Loucy (cell line): ENCODE data around the gene FOXP3.

Source experiments
- H2AFZ ChIP-seq: fragments of 200-600 bp; sonication (generic); 2 replicates; pipeline ENCODE4 v1.6.0; 2016; ENCODE audit warnings: antibody characterized with exemption, mild to moderate bottlenecking, low read length, moderate library complexity
- H3F3A ChIP-seq: fragments of 200-600 bp; 2 replicates; pipeline ENCODE4 v1.6.0; 2016; ENCODE audit warnings: antibody characterized with exemption, low read depth, mild to moderate bottlenecking
- H3K27me3 ChIP-seq: fragments of 200-600 bp; sonication (generic); 2 replicates; pipeline ENCODE4 v1.6.1; 2014; ENCODE audit warnings: low read length, mild to moderate bottlenecking; ENCODE audit not compliant: insufficient read depth, poor library complexity, severe bottlenecking
- H3K36me3 ChIP-seq: fragments of 200-600 bp; sonication (generic); 2 replicates; pipeline ENCODE4 v1.6.1; 2016; ENCODE audit warnings: low read length; ENCODE audit not compliant: insufficient read depth
- H3K4me1 ChIP-seq: fragments of 200-600 bp; sonication (generic); 2 replicates; pipeline ENCODE4 v1.5.1; 2014; ENCODE audit warnings: low read length, mild to moderate bottlenecking; ENCODE audit not compliant: insufficient read depth, poor library complexity, severe bottlenecking
- H3K4me2 ChIP-seq: fragments of 200-600 bp; sonication (generic); 2 replicates; pipeline ENCODE4 v1.6.0; 2014; ENCODE audit warnings: antibody characterized with exemption, low read length, low read depth, mild to moderate bottlenecking; ENCODE audit not compliant: poor library complexity, severe bottlenecking
- H3K4me3 ChIP-seq: fragments of 200-600 bp; sonication (generic); 2 replicates; pipeline ENCODE4 v1.5.1; 2014; ENCODE audit warnings: low read length, mild to moderate bottlenecking, mixed read lengths; ENCODE audit not compliant: poor library complexity, severe bottlenecking
- H3K79me2 ChIP-seq: fragments of 200-600 bp; sonication (generic); 2 replicates; pipeline ENCODE4 v1.6.1; 2014; ENCODE audit warnings: low read length; ENCODE audit not compliant: insufficient read depth
- H3K9ac ChIP-seq: fragments of 200-600 bp; sonication (generic); 2 replicates; pipeline ENCODE4 v1.6.0; 2014; ENCODE audit warnings: mild to moderate bottlenecking, low read depth, low read length, moderate library complexity; ENCODE audit not compliant: poor library complexity, severe bottlenecking
- H3K9me2 ChIP-seq: fragments of 200-600 bp; sonication (generic); replicated peaks from 2 replicates; pipeline ENCODE4 v1.6.1; 2016; ENCODE audit warnings: low read depth, low read length, mixed read lengths
- H3K9me3 ChIP-seq: fragments of 200-600 bp; sonication (generic); 2 replicates; pipeline ENCODE4 v1.6.1; 2014; ENCODE audit warnings: mild to moderate bottlenecking, antibody characterized with exemption, low read length, low read depth; ENCODE audit not compliant: insufficient read depth
- H4K20me1 ChIP-seq: fragments of 200-600 bp; sonication (generic); 2 replicates; pipeline ENCODE4 v1.6.0; 2014; ENCODE audit warnings: antibody characterized with exemption, low read length, mild to moderate bottlenecking; ENCODE audit not compliant: insufficient read depth, poor library complexity, severe bottlenecking
- EZH2phosphoT487 ChIP-seq: fragments of 200-600 bp; IDR thresholded peaks from 2 replicates; pipeline ENCODE4 v1.6.1; 2018; ENCODE audit warnings: antibody characterized with exemption, mild to moderate bottlenecking, moderate library complexity, borderline replicate concordance
- TF ChIP-seq, protein P1 (sequence below): fragments of 200-600 bp; sonication (generic); conservative IDR thresholded peaks from 2 replicates; pipeline ENCODE4 v1.5.1; 2014; ENCODE audit warnings: mild to moderate bottlenecking, antibody characterized with exemption, low read length

Gene FOXP3

DNA sequence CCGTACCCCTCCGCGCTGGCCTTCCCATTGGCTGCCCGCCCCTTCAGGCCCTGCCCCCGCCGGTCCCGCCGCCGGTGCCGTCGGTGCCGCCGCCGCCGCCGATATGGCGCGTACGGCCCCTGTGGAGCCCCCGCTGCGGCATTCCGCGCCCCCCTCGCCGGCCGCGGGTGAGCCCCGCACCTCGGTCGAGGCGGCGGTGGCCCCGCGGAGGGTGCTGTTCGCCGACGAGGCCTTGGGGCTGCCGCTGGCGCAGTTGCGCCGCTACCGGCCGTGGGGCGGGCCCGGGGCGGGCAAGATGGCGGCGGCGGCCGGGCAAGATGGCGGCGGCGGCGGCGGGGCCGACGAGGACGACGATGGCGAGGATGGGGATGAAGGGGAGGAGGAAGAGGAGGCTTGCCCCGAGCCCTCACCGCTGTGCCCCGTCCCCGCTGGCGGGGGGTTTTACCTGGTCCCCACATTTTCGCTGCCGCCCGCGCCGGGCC, 5.3 kb upstream of the FOXP3 start, which contains the start of gene PPP1R3F:
Gene PPP1R3F (plus strand): TSS at position 27 of the 482 bp plus-strand sequence. CDS start 77 bp downstream, at position 104.
- Histone ChIP-seq H3F3A (no peaks in the 10 kb centered on the region), H3K9ac (peak within 1 kb of the TSS; percentile 87), H3K9me2 (no peaks in the 10 kb centered on the region), H3K79me2 (peaks cover 19% of the 10 kb centered on the region; the same call in 1 of the 2 replicates), H2AFZ (peak within 1 kb of the TSS; percentile 98), H3K27me3 (no peaks in the 10 kb centered on the region), H3K36me3 (no peaks in the 10 kb centered on the region), H3K4me3 (peak within 1 kb of the TSS; percentile 86), H3K9me3 (no peaks in the 10 kb centered on the region), H3K4me1 (peaks cover 28% of the 10 kb centered on the region), H3K4me2 (peak within 1 kb of the TSS; percentile 83), H4K20me1 (peaks cover 8% of the 10 kb centered on the region)
- TF ChIP-seq EZH2phosphoT487: no peak
- TF ChIP-seq, protein P1, sequence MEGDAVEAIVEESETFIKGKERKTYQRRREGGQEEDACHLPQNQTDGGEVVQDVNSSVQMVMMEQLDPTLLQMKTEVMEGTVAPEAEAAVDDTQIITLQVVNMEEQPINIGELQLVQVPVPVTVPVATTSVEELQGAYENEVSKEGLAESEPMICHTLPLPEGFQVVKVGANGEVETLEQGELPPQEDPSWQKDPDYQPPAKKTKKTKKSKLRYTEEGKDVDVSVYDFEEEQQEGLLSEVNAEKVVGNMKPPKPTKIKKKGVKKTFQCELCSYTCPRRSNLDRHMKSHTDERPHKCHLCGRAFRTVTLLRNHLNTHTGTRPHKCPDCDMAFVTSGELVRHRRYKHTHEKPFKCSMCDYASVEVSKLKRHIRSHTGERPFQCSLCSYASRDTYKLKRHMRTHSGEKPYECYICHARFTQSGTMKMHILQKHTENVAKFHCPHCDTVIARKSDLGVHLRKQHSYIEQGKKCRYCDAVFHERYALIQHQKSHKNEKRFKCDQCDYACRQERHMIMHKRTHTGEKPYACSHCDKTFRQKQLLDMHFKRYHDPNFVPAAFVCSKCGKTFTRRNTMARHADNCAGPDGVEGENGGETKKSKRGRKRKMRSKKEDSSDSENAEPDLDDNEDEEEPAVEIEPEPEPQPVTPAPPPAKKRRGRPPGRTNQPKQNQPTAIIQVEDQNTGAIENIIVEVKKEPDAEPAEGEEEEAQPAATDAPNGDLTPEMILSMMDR: no peak

DNA sequence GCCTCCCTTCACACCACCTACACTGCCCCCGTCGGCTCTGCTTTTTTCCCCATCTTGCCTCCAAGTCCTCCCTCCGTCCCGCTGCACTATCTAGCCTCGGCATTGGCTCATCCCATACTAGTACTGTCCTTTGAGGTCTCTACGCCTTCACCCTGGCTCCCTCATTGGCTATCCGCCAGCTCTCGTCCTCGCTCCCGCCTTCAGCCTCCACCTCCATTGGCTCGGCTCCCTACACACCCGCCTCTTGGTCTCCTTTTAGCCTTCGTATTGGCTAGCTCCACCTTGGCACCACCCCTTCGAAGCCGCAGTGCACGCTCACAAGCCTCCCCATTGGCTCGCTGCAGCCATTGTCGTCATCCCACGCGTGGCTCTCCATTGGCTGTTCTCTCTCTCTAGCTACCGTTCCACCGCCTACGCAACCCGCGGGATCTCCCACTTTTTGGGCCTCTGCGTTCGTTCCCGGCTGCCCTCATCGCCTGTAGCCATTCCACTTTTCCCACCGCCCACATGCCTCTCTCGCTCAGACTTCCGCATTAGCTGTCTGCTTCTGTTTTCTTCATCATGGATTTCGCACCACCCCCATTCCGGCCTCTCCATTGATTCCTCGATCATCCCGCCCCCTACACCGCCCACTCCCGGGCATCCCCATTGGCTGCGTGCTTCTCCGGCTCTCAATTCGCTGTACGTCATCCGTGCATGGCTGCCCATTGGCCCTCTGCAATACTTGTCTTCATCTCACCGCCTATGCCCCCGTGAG, 4.7 kb upstream of the FOXP3 start:
- H3K4me3 ChIP-seq: peak overlapping the region; percentile 86
- H3K4me2 ChIP-seq: peak overlapping the region; percentile 79
- no peaks in the 10 kb centered on the region for H3K36me3 ChIP-seq
- H4K20me1 ChIP-seq: peaks cover 8% of the 10 kb centered on the region
- H3K27me3 ChIP-seq: no peaks in the 10 kb centered on the region
- H3F3A ChIP-seq: no peaks in the 10 kb centered on the region
- peak overlapping the region; percentile 87 for H3K9ac ChIP-seq
- H3K9me2 ChIP-seq: no peaks in the 10 kb centered on the region
- no peaks in the 10 kb centered on the region for H3K9me3 ChIP-seq
- H3K4me1 ChIP-seq: peaks cover 24% of the 10 kb centered on the region
- peak overlapping the region; percentile 98 for H2AFZ ChIP-seq
- peaks cover 19% of the 10 kb centered on the region; the same call in 1 of the 2 replicates for H3K79me2 ChIP-seq
- no peak for TF ChIP-seq EZH2phosphoT487
- TF ChIP-seq, protein P1: no peak

DNA sequence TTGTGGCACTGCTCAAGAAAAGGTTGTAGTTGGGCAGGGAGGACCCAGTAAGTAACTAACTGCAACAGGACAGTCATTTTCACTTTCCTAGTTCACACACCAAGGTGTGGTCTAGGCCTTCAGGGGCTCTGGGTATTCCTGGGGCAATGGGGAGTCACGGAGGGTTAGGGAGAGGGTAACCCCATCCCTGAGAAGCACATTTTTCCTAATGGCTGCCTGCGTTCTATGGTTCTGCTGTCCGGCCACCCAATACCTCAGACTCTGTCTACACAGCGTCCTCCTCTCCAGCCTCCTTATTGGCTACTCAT, 4.1 kb upstream of the FOXP3 start:
- H3K27me3 ChIP-seq: no peaks in the 10 kb centered on the region
- no peaks in the 10 kb centered on the region for H3K9me2 ChIP-seq
- no peaks in the 10 kb centered on the region for H3K36me3 ChIP-seq
- TF ChIP-seq, protein P1: no peak
- no peak for TF ChIP-seq EZH2phosphoT487
- H3K4me1 ChIP-seq: peaks cover 20% of the 10 kb centered on the region
- peaks cover 19% of the 10 kb centered on the region; the same call in 1 of the 2 replicates for H3K79me2 ChIP-seq
- peak overlapping the region; percentile 86 for H3K4me3 ChIP-seq
- peaks cover 7% of the 10 kb centered on the region for H4K20me1 ChIP-seq
- H3K9me3 ChIP-seq: no peaks in the 10 kb centered on the region
- H2AFZ ChIP-seq: peak overlapping the region; percentile 69; the same call in 1 of the 2 replicates
- peak overlapping the region; percentile 79 for H3K4me2 ChIP-seq
- no peaks in the 10 kb centered on the region for H3F3A ChIP-seq
- H3K9ac ChIP-seq: peak overlapping the region; percentile 87
